ENCODE measurements around the gene LRSAM1.

- TF ChIP-seq POLR2A (IDR thresholded peaks at IDR 0.05) (no peak), CTCF (IDR thresholded peaks at IDR 0.05) (no peak)
Measured at GRCh38 chr9:127457191-127457878, 6.0 kb downstream of the LRSAM1 start.

Data from upper lobe of left lung (tissue), 4 donors.